Right renal cortex interstitium (tissue), 3 donors: ENCODE results near the gene SPATC1L. TPM values are rescaled to one million over a fixed set of nuclear protein-coding genes. Genes with fewer than 3 reads are reported as not detected.

Source experiments
- DNase-seq, 3 donors: peaks; one replicate each; pipeline ENCODE4 v3.0.0-alpha.2; 2013; ENCODE audit warnings: low read depth in 3 of 3, low spot score in 2 of 3
- polyA plus RNA-seq, 3 donors: library from polyadenylated mRNA; unstranded; fragments of 120-200 nt; gene quantifications; one replicate each; pipeline ENCODE4 v1.2.1, GENCODE V29; 2013; ENCODE audit not compliant: insufficient read length in 3 of 3

SPATC1L gene
- polyA plus RNA-seq, 3 donors = 11.2 to 11.4 (median 11.4) TPM

- DNase-seq = no peak
These were observed 61.2 kb downstream of the SPATC1L start for GRCh38 chr21:46122758-46123683.

- DNase-seq = no peak
These were observed 62.0 kb downstream of the SPATC1L start for GRCh38 chr21:46122237-46122671.

GRCh38 chr21:46121286-46122221 is 62.7 kb downstream of the SPATC1L start:
- no peak for DNase-seq

DNA sequence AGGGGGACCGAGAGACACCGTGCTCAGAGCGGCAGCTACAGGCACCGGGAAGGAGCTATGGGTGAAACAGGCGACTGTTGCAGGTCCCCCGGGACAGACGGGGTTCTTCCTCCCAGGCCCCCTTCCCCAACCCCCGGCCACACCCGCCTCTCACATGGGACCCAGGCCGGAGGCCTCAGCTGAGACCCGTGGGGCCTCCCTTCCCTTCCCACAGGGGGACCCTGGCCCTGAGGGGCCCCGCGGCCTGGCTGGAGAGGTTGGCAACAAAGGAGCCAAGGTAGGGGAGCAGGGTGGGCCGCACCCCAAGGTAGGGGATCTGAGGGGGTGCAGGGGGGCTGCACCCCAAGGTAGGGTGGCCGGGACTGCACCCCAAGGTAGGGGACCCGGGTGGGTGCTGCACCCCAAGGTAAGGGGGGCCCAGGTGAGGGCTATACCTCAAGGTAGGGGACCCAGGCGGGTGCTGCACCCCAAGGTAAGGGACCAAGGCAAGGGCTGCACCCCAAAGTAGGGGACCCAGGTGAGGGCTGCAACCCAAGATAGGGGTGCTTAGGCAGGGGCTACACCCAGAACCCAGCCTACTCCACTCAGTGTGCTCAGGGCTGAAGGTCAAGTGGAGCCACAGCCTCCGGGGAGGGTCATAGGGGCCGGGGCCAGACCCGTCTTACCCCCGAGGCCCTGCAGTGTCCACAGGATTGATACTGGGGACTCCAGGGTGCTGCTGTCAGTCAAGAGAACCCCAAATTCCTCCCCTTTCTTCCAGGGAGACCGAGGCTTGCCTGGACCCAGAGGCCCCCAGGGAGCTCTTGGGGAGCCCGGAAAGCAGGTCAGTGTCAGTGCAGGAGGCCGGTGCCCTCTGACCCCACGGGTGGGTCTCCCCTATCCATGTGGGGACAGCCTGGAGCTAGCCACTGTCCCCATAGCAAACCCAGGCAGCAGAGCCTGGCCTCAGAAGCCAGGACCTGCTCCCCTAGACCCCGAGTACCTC is 63.7 kb downstream of the SPATC1L start:
- DNase-seq = no peak

- no peak for DNase-seq
These were observed 64.5 kb downstream of the SPATC1L start for GRCh38 chr21:46119637-46120271.

DNA sequence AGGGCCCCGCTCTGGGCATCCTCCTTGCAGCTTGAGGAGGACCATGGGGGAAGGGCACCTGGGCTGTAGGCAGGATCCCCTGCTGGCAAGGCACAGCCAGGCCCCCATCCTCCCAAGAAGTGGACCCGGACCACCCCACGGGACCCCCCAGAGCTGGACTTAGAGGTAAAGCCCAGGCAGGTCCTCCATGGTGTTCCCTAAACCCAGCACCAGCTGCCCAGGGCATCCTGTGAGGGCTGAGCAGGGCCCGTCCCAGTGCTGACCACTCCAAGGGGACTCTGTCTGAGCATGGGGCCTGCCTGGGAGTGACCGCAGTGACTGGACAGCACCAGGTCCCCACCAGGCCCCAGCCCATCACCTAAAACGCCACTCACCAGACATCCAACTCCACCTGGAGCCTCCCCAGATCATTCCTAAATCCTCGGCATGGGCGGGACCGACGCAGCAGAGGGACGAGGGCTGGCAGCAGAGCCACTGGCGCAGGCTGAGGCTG is 65.1 kb downstream of the SPATC1L start:
- no peak for DNase-seq

DNA sequence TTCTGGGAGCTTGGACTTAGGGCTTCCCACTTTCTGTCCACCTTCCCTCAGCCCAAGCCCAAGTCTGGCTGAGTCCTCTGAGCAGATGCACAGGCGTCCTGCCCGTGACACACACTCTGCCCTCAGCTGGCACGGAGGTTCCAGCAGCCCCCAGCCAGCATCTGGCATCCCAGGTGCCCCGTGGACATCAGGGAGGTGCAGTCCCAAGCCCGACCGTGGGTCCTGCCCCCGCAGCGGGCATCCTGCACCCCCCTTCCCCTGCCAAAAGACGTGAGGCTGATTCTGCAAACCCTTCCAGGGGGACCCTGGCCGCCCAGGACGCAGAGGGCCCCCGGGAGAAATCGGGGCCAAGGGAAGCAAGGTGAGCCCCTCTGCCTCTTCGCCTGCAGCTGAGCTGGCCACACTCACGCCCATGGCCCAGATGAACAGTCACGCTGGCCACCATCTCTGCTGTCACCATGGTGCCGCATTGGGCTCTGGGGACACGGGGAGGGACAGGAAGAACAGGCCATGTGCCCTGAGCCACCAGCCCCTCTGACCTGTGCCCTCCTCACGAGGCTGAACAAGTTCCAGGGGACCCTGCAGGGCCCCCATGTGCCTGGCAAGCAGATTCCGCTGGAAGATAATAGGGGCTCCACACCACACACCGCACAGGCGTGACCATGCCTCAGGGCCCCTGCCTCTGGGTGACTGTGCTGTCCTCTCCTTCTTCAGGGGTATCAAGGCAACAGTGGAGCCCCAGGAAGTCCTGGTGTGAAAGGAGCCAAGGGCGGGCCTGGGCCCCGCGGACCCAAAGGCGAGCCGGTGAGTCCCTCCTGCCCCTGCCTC is 65.7 kb downstream of the SPATC1L start:
- DNase-seq = no peak

GRCh38 chr21:46117586-46118315 is 66.5 kb downstream of the SPATC1L start:
- no peak for DNase-seq

- no peak for DNase-seq
These were observed 67.3 kb downstream of the SPATC1L start for GRCh38 chr21:46116776-46117585.

DNA sequence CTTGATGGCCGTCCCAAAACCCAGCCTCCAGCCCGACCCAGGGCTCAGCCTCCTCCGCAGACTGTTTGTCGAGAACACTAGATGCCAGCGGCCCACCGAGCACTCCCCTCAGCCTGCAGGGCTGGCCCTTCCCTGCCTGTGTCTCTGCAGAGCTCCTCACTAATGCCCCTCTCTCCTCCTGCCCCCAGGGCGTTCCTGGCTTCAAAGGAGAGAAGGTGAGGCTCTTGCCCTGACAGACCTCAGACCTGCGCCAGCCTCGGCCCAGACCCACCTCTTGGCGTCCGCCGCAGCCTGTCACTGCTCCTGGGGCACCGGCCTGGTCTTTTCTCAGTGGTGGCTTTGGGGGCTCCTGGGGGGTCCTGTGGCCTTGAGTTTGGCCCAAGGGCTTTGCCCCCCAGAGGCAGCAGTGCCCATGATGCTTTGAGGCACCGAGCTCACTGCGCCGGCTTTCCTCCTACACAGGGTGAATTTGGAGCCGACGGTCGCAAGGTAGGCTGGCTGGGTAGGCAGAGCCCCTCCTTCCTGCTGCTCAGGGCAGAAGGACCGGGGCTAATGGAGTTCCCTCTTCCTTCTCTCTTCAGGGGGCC is 68.0 kb downstream of the SPATC1L start:
- DNase-seq = no peak

DNA sequence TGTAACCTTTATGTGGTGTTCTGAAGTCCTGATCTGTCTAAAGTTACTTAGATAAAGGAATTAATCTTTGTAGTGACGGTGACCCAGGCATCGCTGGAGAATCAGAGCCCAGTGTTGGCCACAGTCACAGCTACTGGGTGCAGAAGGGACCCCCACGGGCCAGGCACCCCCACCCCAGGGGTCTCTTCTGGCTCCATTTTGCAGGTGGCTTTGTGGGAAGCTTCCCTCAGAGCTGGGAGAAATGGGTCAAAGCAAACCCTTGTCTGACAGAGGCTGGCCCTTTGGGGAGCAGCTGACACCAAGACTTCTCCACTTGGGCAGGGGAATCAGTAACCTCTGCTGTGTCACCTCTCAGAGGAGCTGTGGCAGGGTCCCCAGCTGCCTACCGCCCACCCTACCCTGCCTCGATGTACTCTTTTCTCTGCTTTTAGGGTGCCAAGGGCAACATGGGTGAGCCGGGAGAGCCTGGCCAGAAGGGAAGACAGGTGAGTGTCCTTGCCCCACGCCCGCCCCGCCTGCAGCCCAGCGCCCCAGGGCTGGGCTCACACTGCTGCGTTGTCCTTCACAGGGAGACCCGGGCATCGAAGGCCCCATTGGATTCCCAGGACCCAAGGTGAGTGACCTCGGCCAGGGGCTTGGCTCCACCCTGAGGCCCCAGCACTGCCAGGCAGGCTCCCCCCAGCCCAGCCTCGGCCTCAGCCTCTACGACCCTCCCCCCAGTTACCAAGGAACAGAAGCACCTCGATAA is 68.6 kb downstream of the SPATC1L start:
- no peak for DNase-seq

DNA sequence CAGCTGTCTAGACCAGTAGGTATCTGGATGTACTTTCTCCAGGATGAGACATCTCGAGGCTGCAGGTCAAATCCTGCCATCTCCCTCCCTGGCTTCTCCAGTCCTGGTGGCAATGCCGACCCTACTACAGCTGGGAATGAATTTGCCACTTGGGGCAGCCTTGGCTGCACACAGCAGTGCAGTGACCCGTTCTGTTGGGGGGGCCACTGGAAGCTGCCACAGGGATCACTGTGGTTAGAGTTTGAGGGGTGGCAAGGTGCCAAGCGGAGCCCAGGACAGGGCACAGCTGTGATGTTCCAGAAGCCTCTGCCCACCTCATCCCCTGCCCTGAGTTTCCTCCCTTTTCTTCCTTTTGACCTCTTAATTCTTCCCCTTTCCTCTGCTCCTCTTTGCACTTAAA is 69.3 kb downstream of the SPATC1L start:
- DNase-seq = no peak

GRCh38 chr21:46113497-46114176 is 70.6 kb downstream of the SPATC1L start:
- no peak for DNase-seq

- DNase-seq = no peak
These were observed 71.5 kb downstream of the SPATC1L start for GRCh38 chr21:46112725-46113215.
